A673 (cell line): Measurements from ENCODE around the gene MS4A8.

ENCODE experiments used
- EZH2 ChIP-seq: fragments of 200-600 bp; sonication (generic); IDR thresholded peaks from 2 replicates; pipeline ENCODE4 v1.6.1; 2017; ENCODE audit warnings: borderline replicate concordance, low read depth, mild to moderate bottlenecking, mixed read lengths, antibody characterized with exemption, low read length; ENCODE audit not compliant: poor library complexity, severe bottlenecking
- TF ChIP-seq, protein P1 (sequence below): fragments of 300-800, 200-600 bp; sonication (generic); conservative IDR thresholded peaks from 2 replicates; pipeline ENCODE4 v1.5.1; 2017; ENCODE audit warnings: low read depth, mild to moderate bottlenecking, antibody characterized with exemption, low read length, moderate library complexity, mixed read lengths

DNA sequence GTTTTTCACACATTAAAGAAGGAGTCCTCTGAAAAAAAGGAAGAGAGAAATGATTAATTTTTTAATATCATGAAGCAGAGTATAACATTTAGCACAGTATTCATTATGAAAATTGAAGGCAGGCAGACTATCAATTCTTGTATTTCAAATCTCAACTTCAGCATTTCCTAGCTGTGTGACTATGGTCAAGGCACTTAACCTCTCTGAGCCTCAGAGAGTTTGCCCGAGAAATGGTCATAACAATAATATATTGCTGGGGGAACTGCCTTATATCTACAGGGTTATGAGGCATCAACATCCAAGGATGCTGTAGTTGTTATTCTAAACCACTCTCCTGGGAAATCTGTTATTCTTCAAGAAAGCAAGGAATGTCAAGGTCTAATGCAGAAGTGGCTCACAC is 26.2 kb downstream of the MS4A8 start:
- TF ChIP-seq, protein P1, sequence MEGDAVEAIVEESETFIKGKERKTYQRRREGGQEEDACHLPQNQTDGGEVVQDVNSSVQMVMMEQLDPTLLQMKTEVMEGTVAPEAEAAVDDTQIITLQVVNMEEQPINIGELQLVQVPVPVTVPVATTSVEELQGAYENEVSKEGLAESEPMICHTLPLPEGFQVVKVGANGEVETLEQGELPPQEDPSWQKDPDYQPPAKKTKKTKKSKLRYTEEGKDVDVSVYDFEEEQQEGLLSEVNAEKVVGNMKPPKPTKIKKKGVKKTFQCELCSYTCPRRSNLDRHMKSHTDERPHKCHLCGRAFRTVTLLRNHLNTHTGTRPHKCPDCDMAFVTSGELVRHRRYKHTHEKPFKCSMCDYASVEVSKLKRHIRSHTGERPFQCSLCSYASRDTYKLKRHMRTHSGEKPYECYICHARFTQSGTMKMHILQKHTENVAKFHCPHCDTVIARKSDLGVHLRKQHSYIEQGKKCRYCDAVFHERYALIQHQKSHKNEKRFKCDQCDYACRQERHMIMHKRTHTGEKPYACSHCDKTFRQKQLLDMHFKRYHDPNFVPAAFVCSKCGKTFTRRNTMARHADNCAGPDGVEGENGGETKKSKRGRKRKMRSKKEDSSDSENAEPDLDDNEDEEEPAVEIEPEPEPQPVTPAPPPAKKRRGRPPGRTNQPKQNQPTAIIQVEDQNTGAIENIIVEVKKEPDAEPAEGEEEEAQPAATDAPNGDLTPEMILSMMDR = no peak
- TF ChIP-seq EZH2 = no peak
